Lower lobe of right lung (tissue), 2 donors: ENCODE measurements around the gene RP9. TPM values are rescaled to one million over a fixed set of nuclear protein-coding genes. Genes with fewer than 3 reads are reported as not detected.

Source experiments
- ATAC-seq, 2 donors: fragments of 200-7000 bp; cut with Tn5 transposase; one replicate each; pipeline ENCODE4 v1.9.1; 2020 to 2022; ENCODE audit warnings: mild to moderate bottlenecking in 2 of 2, moderate library complexity in 2 of 2
- DNase-seq: peaks from one replicate; pipeline ENCODE4 v3.0.0-alpha.2; 2020
- H3K27ac ChIP-seq: fragments of 200-600 bp; one replicate; pipeline ENCODE4 v1.8.0; 2022
- H3K27me3 ChIP-seq: fragments of 200-600 bp; one replicate; pipeline ENCODE4 v1.8.0; 2022; ENCODE audit warnings: low read depth
- H3K36me3 ChIP-seq: fragments of 200-600 bp; one replicate; pipeline ENCODE4 v1.8.0; 2022; ENCODE audit warnings: mild to moderate bottlenecking
- H3K4me1 ChIP-seq: fragments of 200-600 bp; one replicate; pipeline ENCODE4 v1.8.0; 2022
- H3K4me3 ChIP-seq: fragments of 200-600 bp; one replicate; pipeline ENCODE4 v1.8.0; 2022; ENCODE audit warnings: mild to moderate bottlenecking
- H3K9me3 ChIP-seq: fragments of 200-600 bp; one replicate; pipeline ENCODE4 v1.8.0; 2022
- CTCF ChIP-seq: fragments of 200-600 bp; IDR thresholded peaks from one replicate; pipeline ENCODE4 v1.8.0; 2022; ENCODE audit warnings: antibody characterized with exemption, mild to moderate bottlenecking
- intact Hi-C: fragments of 100-400 bp; cut with DNase I; formaldehyde crosslinking; loops from one replicate; pipeline ENCODE4 v1.11.0; 2022
- total RNA-seq: library from RNA; stranded (reverse); fragmentation: NEBNext Ultra II Directional; extraction: Animal tissue kit (Norgen Biotek cat#: 25700); gene quantifications from one replicate; pipeline ENCODE4 v1.2.1, GENCODE V29; 2021
- donor health status: DM: no; HTN: yes; CAD: no; lungs with severe emphysema.

The RP9 gene
- total RNA-seq, 1 donor from 2014 or later, result 11.6 TPM

- peaks cover 10% of the 10 kb centered on the region for H3K4me1 ChIP-seq
- no peaks in the 10 kb centered on the region for H3K9me3 ChIP-seq
- intact Hi-C loops, result no loop called here
- DNase-seq (no peak), ATAC-seq (no peak)
- no peaks in the 10 kb centered on the region for H3K27me3 ChIP-seq
- H3K4me3 ChIP-seq, result peak overlapping the region; percentile 77
- TF ChIP-seq CTCF, result no peak
- H3K36me3 ChIP-seq, result no peaks in the 10 kb centered on the region
- H3K27ac ChIP-seq, result no peak overlapping the region
Observed at GRCh38 chr7:33130184-33130583, 21.0 kb upstream of the RP9 start.

GRCh38 chr7:33129806-33130153 lies 20.6 kb upstream of the RP9 start:
- Histone ChIP-seq H3K36me3 (no peaks in the 10 kb centered on the region), H3K27me3 (no peaks in the 10 kb centered on the region), H3K4me3 (peak overlapping the region; percentile 77), H3K4me1 (peaks cover 10% of the 10 kb centered on the region), H3K27ac (peak overlapping the region; percentile 76), H3K9me3 (no peaks in the 10 kb centered on the region)
- DNase-seq (no peak), ATAC-seq (peak; percentile 1 to 9)
- TF ChIP-seq CTCF, result no peak
- intact Hi-C loops, result no loop called here

GRCh38 chr7:33128990-33129805 lies 20.0 kb upstream of the RP9 start, which contains the start of gene BBS9:
Gene BBS9, plus strand, starts transcription at chr7:33129564. Its CDS starts 16,689 bp downstream, at chr7:33146253.
- H3K4me3 ChIP-seq, result peak within 1 kb of the TSS; percentile 77
- DNase-seq, result peak; percentile 95
- intact Hi-C loops, result no loop called here
- no peaks in the 10 kb centered on the region for H3K9me3 ChIP-seq
- ATAC-seq, result peak; percentile 100
- no peak for TF ChIP-seq CTCF
- H3K27me3 ChIP-seq, result no peaks in the 10 kb centered on the region
- peak within 1 kb of the TSS; percentile 76 for H3K27ac ChIP-seq
- no peaks in the 10 kb centered on the region for H3K36me3 ChIP-seq
- H3K4me1 ChIP-seq, result peaks cover 10% of the 10 kb centered on the region

- H3K27me3 ChIP-seq, result no peaks in the 10 kb centered on the region
- H3K4me1 ChIP-seq, result peaks cover 10% of the 10 kb centered on the region
- no peaks in the 10 kb centered on the region for H3K9me3 ChIP-seq
- H3K36me3 ChIP-seq, result no peaks in the 10 kb centered on the region
- peak overlapping the region; percentile 77 for H3K4me3 ChIP-seq
- H3K27ac ChIP-seq, result peak overlapping the region; percentile 76
- no peak for TF ChIP-seq CTCF
- DNase-seq (no peak), ATAC-seq (no peak)
- intact Hi-C loops, result no loop called here
Observed at GRCh38 chr7:33128631-33128989, 19.4 kb upstream of the RP9 start.

- DNase-seq, result no peak
- TF ChIP-seq CTCF, result no peak
- intact Hi-C loops, result no loop called here
Observed at GRCh38 chr7:33127085-33127484, 17.9 kb upstream of the RP9 start.

More at GRCh38 chr7:33127085-33127484, 17.9 kb upstream of the RP9 start:
- Histone ChIP-seq H3K9me3 (no peaks in the 10 kb centered on the region), H3K27me3 (no peaks in the 10 kb centered on the region), H3K27ac (no peak overlapping the region), H3K4me3 (no peak overlapping the region), H3K36me3 (no peaks in the 10 kb centered on the region), H3K4me1 (peaks cover 10% of the 10 kb centered on the region)
- ATAC-seq, result no peak
